Measurements from ENCODE around the gene DOCK10.

Gene DOCK10

GRCh38 chr2:224994242-224994823 lies 47.9 kb downstream of the DOCK10 start:
- DNase-seq (no peak), ATAC-seq (replicated peaks) (peak; percentile 41 to 58)
- no peaks in the 10 kb centered on the region for H3K27me3 Mint-ChIP-seq
- no peaks in the 10 kb centered on the region for H3K9me3 Mint-ChIP-seq
- peaks cover 55 to 89% of the 10 kb centered on the region in 2 donors for H3K36me3 Mint-ChIP-seq
- no peak overlapping the region for H3K4me3 Mint-ChIP-seq
- peak overlapping the region; percentile 25 for H3K27ac Mint-ChIP-seq
- peaks cover 38 to 86% of the 10 kb centered on the region in 2 donors for H3K4me1 Mint-ChIP-seq

- H3K36me3 Mint-ChIP-seq: peaks cover 59 to 83% of the 10 kb centered on the region in 2 donors
- H3K27ac Mint-ChIP-seq: peak overlapping the region; percentile 40
- DNase-seq: no peak
- H3K9me3 Mint-ChIP-seq: no peaks in the 10 kb centered on the region
- no peaks in the 10 kb centered on the region for H3K27me3 Mint-ChIP-seq
- ATAC-seq (replicated peaks): no peak
- peaks cover 31 to 89% of the 10 kb centered on the region in 2 donors for H3K4me1 Mint-ChIP-seq
- H3K4me3 Mint-ChIP-seq: no peak overlapping the region
Measured at GRCh38 chr2:224990710-224991109, 51.6 kb downstream of the DOCK10 start.

GRCh38 chr2:224987733-224988132 lies 54.5 kb downstream of the DOCK10 start:
- DNase-seq: no peak
- peaks cover 0 to 7% of the 10 kb centered on the region in 2 donors for H3K9me3 Mint-ChIP-seq
- H3K27me3 Mint-ChIP-seq: no peaks in the 10 kb centered on the region
- no peak overlapping the region for H3K4me3 Mint-ChIP-seq
- H3K36me3 Mint-ChIP-seq: peaks cover 58 to 89% of the 10 kb centered on the region in 2 donors
- ATAC-seq (replicated peaks): no peak
- H3K27ac Mint-ChIP-seq: no peak overlapping the region
- peaks cover 35 to 94% of the 10 kb centered on the region in 2 donors for H3K4me1 Mint-ChIP-seq

GRCh38 chr2:224986477-224986876 lies 55.8 kb downstream of the DOCK10 start:
- DNase-seq (no peak), ATAC-seq (replicated peaks) (peak; percentile 69 to 75)
- Mint-ChIP-seq H3K9me3 (peaks cover 0 to 7% of the 10 kb centered on the region in 2 donors), H3K36me3 (peaks cover 58 to 88% of the 10 kb centered on the region in 2 donors), H3K4me1 (peaks cover 33 to 85% of the 10 kb centered on the region in 2 donors), H3K4me3 (no peak overlapping the region), H3K27ac (peak overlapping the region; percentile 47), H3K27me3 (no peaks in the 10 kb centered on the region)

- H3K9me3 Mint-ChIP-seq: peaks cover 0 to 7% of the 10 kb centered on the region in 2 donors
- H3K4me1 Mint-ChIP-seq: peaks cover 30 to 69% of the 10 kb centered on the region in 2 donors
- ATAC-seq (replicated peaks): peak; percentile 53 to 60
- peaks cover 49 to 78% of the 10 kb centered on the region in 2 donors for H3K36me3 Mint-ChIP-seq
- peak overlapping the region; percentile 85 for H3K27ac Mint-ChIP-seq
- H3K4me3 Mint-ChIP-seq: peak overlapping the region; percentile 21 to 29
- no peak for DNase-seq
- no peaks in the 10 kb centered on the region for H3K27me3 Mint-ChIP-seq
Measured at GRCh38 chr2:224984637-224985036, 57.6 kb downstream of the DOCK10 start.

- H3K4me1 Mint-ChIP-seq: peaks cover 32 to 69% of the 10 kb centered on the region in 2 donors
- ATAC-seq (replicated peaks): no peak
- H3K27ac Mint-ChIP-seq: peak overlapping the region; percentile 85
- H3K36me3 Mint-ChIP-seq: peaks cover 49 to 78% of the 10 kb centered on the region in 2 donors
- no peaks in the 10 kb centered on the region for H3K27me3 Mint-ChIP-seq
- peaks cover 0 to 10% of the 10 kb centered on the region in 2 donors for H3K9me3 Mint-ChIP-seq
- DNase-seq: no peak
- peak overlapping the region; percentile 21 to 29 for H3K4me3 Mint-ChIP-seq
Measured at GRCh38 chr2:224983712-224984554, 58.3 kb downstream of the DOCK10 start.

- Mint-ChIP-seq H3K36me3 (peaks cover 53 to 78% of the 10 kb centered on the region in 2 donors), H3K4me1 (peaks cover 29 to 70% of the 10 kb centered on the region in 2 donors), H3K27me3 (no peaks in the 10 kb centered on the region), H3K27ac (peak overlapping the region; percentile 85), H3K9me3 (peaks cover 0 to 10% of the 10 kb centered on the region in 2 donors), H3K4me3 (no peak overlapping the region)
- ATAC-seq (replicated peaks) (no peak), DNase-seq (no peak)
Measured at GRCh38 chr2:224982910-224983711, 59.2 kb downstream of the DOCK10 start.

GRCh38 chr2:224982226-224982625 lies 60.0 kb downstream of the DOCK10 start:
- H3K4me3 Mint-ChIP-seq: no peak overlapping the region
- no peak overlapping the region for H3K27ac Mint-ChIP-seq
- DNase-seq: no peak
- H3K4me1 Mint-ChIP-seq: peaks cover 28 to 67% of the 10 kb centered on the region in 2 donors
- peaks cover 0 to 10% of the 10 kb centered on the region in 2 donors for H3K9me3 Mint-ChIP-seq
- H3K27me3 Mint-ChIP-seq: no peaks in the 10 kb centered on the region
- no peak for ATAC-seq (replicated peaks)
- H3K36me3 Mint-ChIP-seq: peaks cover 53 to 76% of the 10 kb centered on the region in 2 donors

GRCh38 chr2:224976629-224977525 lies 65.4 kb downstream of the DOCK10 start:
- Mint-ChIP-seq H3K27ac (no peak overlapping the region), H3K9me3 (peaks cover 0 to 3% of the 10 kb centered on the region in 2 donors), H3K4me1 (peaks cover 29 to 61% of the 10 kb centered on the region in 2 donors), H3K36me3 (peaks cover 46 to 52% of the 10 kb centered on the region in 2 donors), H3K27me3 (no peaks in the 10 kb centered on the region), H3K4me3 (no peak overlapping the region)
- DNase-seq (no peak), ATAC-seq (replicated peaks) (no peak)

- no peak overlapping the region for H3K27ac Mint-ChIP-seq
- DNase-seq: no peak
- ATAC-seq (replicated peaks): no peak
- peaks cover 33 to 70% of the 10 kb centered on the region in 2 donors for H3K4me1 Mint-ChIP-seq
- peaks cover 45 to 54% of the 10 kb centered on the region in 2 donors for H3K36me3 Mint-ChIP-seq
- H3K9me3 Mint-ChIP-seq: peaks cover 0 to 3% of the 10 kb centered on the region in 2 donors
- no peak overlapping the region for H3K4me3 Mint-ChIP-seq
- no peaks in the 10 kb centered on the region for H3K27me3 Mint-ChIP-seq
Measured at GRCh38 chr2:224975761-224976160, 66.5 kb downstream of the DOCK10 start.

GRCh38 chr2:224973112-224974016 lies 68.9 kb downstream of the DOCK10 start:
- H3K27me3 Mint-ChIP-seq: no peaks in the 10 kb centered on the region
- H3K9me3 Mint-ChIP-seq: no peaks in the 10 kb centered on the region
- H3K4me3 Mint-ChIP-seq: peak overlapping the region; percentile 7 to 23
- ATAC-seq (replicated peaks) (peak; percentile 77 to 79), DNase-seq (no peak)
- peaks cover 32 to 55% of the 10 kb centered on the region in 2 donors for H3K36me3 Mint-ChIP-seq
- H3K4me1 Mint-ChIP-seq: peaks cover 46 to 81% of the 10 kb centered on the region in 2 donors
- H3K27ac Mint-ChIP-seq: peak overlapping the region; percentile 78

- Mint-ChIP-seq H3K9me3 (no peaks in the 10 kb centered on the region), H3K27me3 (no peaks in the 10 kb centered on the region), H3K27ac (peak overlapping the region; percentile 85), H3K4me1 (peaks cover 43 to 74% of the 10 kb centered on the region in 2 donors), H3K36me3 (peaks cover 27 to 53% of the 10 kb centered on the region in 2 donors), H3K4me3 (no peak overlapping the region)
- ATAC-seq (replicated peaks) (no peak), DNase-seq (no peak)
Measured at GRCh38 chr2:224971214-224971613, 71.1 kb downstream of the DOCK10 start.

Measured in stimulated activated naive B cell treated with anti-CD40 and anti-IgM and Interleukin-4, amounts not matched to agents 10 μg/mL and 1 μg/mL and 100 μg/mL, for 72 hours (primary cell).